NAMALWA (cell line): ENCODE measurements around the gene INO80D.
"Not testable (repeated sequence)": the region's sequence is repeated elsewhere in the genome, so short reads cannot be mapped to it uniquely, and the experiment has no call there.

Source experiments
- DNase-seq: peaks from one replicate; pipeline ENCODE4 v3.0.0-alpha.2; 2015; ENCODE audit warnings: low spot score

Gene INO80D

DNA sequence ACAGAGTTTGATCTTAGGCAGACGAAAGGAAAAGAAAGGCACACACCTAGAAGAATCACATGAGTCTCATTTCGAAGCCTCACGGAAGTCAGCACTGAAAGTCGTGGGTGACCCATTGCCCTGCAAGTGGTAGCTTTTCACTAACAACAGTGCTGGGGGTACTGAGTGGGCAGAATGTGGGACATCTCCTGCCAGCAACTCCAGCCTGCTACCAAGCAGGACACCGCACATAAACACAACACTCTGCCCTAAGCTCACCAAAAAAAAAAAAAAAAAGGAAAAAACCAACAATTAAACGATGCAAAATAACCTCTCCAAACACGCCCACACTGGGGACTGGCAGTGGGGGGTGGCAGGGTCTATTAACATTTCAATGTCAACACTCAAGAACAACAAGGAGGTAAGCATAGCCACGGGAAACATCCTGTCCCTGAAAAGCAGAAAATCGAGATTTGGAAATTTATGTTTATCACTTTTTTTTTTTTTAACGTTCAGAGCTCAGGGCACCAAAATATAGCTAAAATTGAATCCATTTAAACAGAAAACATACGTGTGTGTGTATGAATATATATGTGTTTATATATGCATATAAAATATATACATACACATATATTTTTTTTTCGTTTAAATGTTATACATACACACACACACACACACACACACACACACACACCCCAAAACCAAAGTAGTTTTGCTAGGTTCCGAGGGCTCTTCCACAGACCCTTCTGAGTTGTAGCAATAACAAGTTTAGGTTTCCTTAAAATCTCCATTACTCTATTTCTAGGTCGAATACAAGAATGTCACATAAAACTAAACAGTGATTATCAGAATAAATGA, 2.2 kb downstream of the INO80D start:
- peak; percentile 63 for DNase-seq

DNA sequence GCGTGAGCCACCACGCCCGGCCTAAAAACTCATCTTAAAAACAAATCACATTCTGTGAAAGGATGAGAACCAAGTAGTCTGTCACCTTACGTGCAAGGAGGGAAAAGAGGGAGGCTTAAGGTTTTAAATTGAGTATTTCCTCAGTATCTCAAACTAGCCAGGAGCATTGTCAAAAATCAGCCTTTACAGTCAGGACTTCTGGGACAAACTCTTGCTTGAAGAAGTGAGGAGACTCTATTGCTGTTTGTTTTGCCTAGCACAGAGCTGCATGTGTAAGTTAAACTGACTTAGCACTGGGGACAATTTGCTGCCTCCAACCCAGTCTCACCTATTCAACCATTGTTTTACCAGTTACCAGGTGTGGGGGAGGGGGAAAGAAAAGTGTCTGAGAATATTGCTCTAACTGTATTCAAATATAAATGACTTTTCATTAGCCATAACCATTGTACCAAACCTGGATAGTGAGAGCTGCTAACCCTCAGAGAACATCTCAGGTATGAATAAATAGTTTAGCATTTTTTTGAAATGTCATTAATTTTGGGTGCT, 3.6 kb downstream of the INO80D start:
- DNase-seq: no peak

DNA sequence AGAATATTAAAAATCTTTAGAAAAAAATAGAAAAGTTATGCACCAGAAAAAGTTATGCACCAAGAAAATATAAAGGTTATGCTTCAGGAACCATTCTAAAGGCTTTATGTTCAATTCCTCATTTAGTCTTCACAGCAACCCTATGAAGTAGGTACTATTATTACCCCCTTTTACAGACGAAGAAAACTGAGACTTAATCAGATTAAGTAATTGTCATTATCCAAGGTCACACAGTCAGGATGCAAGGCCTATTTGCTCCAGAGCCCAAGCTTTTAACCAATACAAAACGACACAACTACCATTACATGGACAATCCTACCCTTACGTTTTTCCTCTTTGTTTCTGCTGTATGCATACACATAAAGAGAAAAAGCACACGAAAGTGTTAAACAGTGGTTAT, 5.0 kb downstream of the INO80D start:
- DNase-seq: no peak

DNA sequence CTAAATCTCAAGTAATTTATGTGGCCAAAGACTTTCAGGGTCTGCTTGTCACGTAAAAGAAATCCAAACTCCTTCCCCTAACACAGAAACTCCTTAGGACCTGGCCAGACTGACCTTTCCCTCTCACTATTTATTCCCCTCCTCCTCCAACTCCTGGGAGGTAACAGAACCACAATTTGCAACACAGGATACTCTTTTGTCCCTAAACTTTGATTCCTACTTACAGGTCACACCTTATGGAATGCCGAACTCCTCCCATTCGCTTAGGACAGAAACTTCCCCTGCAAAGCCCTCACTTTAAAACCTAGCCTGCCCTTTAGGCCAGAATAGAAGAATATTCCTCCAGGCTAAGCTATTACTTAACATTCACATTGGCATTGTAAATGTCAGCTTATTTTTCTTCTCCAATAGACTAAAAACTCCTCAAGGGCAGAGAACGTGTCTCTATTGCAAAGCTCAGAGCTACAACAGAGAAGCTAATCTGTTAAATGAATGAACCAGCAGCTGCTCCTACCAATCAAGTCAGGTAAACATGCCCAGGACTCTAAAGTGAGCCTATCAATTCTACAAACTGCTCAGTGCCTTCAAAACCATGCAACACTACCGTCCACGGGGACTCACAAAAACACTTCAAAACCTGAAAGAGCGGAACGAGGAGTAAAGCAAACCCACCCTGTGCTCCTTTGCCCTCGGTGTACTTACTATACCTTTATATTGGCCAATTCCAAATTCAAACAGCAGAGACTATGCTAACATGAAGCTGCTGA, 6.1 kb downstream of the INO80D start:
- DNase-seq: no peak

DNA sequence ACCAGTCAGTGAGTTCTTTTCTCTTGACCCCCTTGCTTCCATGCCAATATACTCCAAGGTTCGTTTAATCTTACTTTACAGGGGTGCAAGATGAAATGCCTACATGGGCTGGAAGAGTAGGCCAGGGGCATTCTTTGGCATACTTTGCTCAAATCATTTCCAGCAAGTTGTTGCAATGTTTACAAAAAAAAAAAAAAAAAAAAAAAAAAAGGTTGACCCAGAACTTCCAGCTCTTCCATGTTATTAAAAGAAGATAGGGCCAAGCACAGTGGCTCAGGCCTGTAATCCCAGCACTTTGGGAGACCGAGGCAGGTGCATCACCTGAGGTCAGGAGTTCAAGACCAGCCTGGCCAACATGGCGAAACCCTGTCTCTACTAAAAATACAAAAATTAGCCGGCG, 8.1 kb downstream of the INO80D start:
- DNase-seq: not testable (repeated sequence)

DNA sequence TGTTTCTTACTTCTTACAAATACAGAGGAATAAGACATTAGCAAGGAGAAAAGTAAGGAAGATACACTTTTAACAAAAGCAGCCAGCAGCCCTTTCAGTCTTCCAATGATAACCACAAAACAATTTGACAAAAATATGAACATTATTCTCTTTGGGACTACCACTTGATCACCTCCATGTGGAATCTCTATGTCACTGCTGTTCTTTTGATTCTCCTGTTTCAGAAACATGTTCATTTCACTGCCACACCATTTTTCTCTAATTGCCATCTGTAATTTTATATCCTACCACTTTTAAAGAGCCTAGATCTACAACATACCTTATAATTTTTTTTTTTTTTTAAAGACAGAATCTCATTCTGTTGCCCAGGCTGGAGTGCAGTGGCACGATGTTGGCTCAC, 10.9 kb downstream of the INO80D start:
- no peak for DNase-seq

DNA sequence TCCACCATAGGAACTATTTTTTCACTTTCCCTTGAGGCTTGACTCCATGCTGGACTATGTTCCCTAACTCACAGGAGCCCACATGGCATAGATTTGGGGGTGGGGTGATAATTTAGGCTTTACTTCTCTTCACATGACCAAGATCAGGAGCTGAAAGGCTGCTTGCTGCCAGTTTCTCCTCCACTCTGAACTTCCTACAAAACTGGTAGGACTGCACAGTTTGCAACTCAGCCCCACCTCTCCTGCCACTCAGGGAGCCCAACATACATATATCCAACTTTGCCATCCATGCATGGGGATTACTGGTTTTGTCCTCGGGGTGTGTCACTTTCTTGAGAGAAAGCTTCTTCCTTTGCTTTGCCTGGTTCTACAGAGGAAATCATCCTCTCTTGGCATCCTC, 14.2 kb downstream of the INO80D start:
- no peak for DNase-seq

DNA sequence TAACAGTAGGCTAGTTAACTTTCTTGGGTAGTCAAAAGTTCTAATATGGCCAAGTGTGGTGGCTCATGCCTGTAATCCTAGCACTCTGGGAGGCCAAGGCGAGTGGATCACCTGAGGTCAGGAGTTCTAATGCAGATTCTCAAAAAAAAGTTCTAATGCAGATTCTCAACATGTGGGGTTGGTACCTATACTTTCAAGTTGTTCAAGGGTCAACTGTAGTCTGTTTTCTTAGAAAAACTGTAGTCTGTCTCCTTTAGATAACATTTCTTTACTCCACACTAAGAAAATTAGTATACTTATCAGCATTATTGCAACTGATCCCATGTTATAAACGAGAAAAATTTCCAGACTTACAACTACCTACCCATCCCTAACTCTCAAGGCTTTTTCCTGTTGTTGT, 16.6 kb downstream of the INO80D start:
- DNase-seq: no peak

DNA sequence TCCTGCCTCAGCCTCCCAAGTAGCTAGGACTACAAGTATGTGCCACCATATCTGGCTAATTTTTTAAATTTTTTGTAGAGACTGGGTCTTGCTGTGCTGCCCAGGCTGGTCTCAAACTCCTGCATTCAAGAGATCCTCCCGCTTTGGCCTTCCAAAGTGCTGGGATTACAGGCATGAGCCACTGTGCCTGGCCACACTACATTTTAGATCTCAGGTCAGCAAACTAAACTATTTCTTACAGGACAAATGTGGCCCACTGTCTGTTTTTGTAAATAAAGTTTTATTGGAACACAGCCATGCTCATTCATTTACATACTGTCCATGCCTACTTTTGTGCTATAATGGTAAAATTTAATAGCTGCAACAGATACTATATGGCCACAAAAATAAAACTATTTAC, 17.8 kb downstream of the INO80D start:
- DNase-seq: no peak

DNA sequence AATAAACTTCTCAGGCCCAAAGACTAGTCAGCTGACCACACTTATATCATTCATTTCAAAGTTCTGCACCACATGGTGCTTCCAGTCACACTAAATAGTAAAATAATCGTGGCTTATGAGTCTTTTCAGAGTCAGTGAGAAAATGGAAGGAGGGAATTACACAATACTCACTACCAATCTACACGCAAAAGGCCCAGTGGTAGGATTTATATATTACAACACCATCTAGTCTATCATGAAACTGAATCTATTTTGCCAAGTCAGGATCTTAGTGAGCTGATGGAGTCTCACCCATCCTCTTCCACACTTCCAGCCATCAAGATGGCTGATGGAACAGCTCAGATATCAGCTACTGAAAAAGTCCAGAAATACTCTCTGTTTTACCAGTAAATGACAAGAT, 21.9 kb downstream of the INO80D start:
- DNase-seq: no peak

DNA sequence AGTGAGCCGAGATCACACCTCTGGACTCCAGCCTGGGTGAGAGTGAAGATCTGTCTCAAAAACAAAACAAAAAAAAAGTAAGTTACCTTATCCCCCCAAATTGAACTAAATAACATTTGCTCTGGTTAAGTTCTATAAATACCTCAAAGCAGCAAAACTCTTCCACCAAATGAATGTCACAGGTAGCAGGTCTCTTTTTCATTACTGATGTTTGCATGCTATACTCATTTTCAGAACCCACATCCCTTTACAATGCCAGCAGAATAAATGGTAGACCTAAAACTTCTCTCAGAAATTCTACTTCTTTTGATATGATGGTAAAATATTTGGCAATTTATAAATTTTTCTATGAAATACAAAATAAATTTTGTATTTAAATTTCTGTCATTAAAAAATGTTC, 22.3 kb downstream of the INO80D start:
- DNase-seq: no peak

DNA sequence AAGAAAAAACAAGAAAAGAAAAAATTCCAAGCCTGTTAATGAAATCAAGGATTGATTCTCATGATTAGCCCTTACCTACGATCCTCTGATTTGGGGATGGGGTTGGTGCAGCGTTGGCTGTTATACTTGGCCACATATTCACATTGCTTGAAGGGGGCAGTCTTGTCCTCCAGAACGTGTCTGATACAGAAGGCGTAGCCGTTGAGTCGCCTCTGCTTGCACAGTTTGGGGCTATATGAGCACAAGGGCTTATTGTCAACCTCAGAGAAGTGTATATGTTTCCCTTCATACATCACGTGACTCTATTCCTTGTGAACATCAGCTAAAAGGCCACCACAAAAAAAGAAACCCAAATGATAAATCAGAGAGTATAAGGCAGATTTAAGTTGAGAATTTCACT, 23.2 kb downstream of the INO80D start:
- DNase-seq: no peak

DNA sequence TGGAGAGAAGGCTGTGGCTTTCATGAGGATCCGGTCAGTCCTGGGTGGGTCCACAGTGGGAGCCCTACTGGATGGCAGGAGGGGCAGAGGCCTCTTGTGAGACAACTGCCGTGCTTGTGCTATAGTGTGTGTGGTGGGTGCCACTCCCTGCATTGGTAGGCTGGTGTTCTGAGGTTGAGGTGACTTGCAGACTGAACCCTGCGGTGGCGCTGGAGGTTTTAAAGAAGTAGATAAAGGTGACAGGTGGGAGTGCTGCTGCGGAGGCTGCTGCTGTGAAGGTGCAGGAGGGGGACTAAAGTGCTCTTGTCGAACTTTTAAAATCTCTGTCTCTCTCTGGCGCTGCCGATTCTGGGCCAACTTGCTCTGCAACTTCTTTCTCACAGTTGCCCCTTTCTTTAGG, 29.7 kb downstream of the INO80D start:
- DNase-seq: no peak

DNA sequence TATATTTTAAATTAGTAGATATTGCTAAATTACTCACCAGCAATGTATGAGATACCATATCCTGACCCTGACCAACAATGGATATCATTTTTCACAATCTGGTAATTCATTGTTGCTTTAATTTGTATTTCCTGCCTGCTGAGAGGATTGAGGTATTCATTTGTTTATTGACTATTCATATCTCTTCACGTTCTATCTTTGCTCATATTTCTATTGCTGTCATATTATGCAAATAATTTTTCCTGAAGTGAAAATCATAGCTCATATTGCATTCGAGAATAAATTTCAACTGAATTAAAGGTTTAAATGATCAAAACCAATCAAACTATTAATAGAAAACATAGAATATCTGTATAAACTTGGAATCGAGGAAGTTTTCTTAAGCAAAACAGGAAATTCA, 31.0 kb downstream of the INO80D start:
- no peak for DNase-seq

DNA sequence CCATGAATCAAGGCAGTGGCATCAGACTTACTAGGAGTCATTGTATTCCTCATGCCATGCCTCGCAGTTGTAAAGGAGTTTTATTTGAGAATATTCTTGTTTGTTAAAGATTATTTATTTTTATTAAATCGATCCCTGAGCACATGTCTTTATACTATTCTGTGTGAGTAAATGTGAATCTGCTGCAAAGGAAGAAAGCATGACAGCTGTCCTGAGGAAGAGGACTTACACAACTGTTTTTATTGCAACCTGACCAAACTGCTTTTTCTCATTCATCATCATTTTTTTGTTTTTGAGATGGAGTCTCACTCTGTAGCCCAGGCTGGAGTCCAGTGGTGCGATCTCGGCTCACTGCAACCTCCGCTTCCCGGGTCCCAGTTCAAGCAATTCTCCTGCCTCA, 34.1 kb downstream of the INO80D start:
- DNase-seq: no peak

DNA sequence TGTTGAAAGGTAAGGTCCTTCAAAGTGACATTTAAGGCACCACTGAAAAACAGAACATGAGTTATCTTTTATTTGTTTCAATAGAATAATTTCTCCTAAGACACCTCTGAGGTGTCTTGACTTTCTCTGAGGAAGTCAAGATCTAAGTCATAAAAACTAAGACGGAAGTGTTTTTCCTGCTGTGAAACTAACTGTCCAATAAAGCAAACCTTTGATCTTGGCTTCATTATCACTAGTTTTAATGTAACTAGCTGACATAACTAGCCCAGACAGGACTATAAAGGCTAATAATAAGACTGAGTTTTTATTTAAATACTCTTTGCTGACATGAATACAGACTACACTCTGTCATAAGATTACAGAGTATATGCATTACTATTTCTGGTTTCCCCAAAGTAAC, 36.6 kb downstream of the INO80D start:
- no peak for DNase-seq

DNA sequence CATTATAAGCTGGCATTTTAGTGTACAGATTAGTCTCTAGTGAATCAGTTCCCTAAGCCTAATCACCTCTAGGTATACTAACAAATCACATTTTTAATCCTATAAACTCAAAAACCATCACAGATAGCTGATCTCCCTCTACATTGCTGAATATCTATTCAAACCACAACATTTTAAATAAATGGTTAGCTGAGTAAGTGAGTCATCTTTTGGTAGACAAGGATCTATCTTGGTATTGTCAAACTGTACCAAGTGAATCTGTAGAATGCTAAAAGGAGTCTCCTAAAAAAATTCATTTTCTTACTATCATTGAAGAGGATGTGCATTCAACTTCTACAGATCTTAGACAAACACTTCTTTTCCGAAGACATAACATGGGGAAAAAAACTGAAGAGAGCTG, 40.7 kb downstream of the INO80D start:
- no peak for DNase-seq

DNA sequence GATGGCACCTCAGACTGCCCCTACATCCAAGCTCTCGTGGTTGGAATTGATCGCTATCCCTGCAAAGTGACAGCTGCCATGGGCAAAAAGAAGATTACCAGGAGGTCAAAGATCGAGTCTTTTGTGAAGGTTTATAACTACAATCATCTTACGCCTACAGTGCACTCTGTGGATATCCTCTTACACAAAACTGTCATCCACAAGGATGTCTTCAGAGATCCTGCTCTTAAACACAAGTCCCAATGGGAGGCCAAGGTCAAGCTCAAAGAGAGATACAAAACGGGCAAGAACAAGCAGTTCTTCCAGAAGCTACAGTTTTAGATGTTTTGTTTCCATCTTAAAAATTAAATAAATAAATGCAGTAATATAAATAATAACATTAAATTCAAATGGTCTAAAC, 45.4 kb downstream of the INO80D start:
- no peak for DNase-seq

DNA sequence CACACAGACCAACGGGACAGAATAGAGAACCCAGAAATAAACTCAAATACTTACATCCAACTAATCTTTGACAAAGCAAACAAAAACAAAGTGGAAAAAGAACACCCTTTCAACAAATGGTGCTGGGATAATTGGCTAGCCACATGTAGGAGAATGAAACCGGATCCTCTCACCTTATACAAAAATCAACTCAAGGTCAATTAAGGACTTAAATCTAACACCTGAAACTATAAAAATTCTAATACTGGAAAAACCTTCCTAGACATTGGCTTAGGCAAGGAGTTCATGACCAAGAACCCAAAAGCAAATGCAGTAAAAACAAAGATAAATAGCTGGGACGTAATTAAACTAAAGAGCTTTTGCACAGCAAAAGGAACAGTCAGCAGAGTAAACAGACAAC, 50.6 kb downstream of the INO80D start:
- DNase-seq: not testable (repeated sequence)

DNA sequence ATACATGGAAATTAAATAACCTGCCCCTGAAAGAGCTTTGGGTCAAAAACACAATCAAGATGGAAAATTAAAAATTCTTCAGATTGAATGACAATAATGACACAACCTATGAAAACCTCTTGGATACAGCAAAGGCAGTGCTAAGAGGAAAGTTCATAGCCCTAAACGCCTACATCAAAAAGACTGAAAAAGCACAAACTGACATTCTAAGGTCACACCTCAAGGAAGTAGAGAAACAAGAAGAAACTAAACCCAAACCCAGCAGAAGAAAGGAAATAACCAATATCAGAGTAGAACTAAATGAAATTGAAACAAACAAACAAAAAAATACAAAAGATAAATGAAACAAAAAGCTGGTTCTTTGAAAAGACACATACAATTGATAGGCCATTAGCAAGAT, 52.5 kb downstream of the INO80D start:
- DNase-seq: not testable (repeated sequence)

DNA sequence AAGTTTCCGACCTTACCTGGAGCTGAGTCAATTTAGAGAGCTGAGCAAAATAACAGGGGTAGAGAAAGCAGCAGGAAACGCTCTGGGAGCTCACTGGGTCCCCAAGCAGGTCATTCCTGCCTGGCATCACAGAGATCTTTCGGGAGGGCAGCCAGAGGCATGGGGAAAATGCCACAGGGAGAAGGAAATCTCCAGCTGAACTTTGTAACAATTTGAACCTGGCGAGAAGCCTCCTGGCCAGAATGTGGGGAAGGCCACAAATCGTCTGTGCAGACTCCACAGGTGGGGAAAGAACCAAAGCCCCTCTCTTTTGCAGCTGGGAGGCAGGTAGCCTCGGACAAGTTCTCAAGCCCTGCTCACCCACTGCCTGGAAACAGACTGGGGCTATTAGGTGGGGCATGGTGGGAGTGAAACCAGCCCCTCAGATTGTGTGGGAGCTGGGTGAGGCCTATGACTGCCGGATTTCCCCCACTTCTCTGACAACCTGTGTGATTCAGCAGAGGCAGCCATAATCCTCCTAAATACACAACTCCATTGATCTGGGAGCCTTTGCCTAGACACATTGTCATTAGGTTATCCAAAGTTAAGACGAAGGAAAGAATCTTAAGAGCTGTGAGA, 53.9 kb downstream of the INO80D start:
- no peak for DNase-seq

DNA sequence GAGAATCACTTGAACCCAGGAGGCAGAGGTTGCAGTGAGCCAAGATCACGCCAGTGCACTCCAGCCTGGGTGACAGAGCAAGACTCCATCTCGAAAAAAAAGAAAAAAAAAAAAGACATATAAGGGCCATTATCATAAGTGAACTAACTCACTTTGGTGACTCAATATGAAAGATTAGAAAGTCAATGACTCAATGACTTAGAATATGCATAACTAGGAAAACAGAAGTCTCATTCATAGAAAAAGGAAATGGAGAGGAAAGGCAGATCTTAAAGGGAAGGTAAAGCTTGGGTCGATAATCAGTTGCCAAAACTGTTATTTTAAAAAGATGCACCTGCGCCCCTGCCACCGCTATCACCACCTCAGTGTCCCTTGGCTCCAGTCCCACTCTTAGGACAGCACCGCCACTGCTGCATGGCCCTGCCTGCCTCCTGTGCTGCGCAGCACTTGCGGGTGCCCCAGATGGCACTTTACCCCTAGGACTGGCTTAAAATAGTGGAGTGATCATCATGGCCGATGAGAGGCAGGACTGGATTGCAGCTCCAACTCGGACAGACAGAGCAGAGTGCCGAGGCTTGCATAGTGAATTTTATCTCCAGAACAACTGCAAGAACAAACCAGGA, 54.7 kb downstream of the INO80D start:
- no peak for DNase-seq
